ENCODE results near the gene NUMBL. TPM values are rescaled to one million over a fixed set of nuclear protein-coding genes. Genes with fewer than 3 reads are reported as not detected.

The NUMBL gene
- total and polyA plus RNA-seq, 4 donors: 1.1 to 4.6 (median 2.7) TPM

DNA sequence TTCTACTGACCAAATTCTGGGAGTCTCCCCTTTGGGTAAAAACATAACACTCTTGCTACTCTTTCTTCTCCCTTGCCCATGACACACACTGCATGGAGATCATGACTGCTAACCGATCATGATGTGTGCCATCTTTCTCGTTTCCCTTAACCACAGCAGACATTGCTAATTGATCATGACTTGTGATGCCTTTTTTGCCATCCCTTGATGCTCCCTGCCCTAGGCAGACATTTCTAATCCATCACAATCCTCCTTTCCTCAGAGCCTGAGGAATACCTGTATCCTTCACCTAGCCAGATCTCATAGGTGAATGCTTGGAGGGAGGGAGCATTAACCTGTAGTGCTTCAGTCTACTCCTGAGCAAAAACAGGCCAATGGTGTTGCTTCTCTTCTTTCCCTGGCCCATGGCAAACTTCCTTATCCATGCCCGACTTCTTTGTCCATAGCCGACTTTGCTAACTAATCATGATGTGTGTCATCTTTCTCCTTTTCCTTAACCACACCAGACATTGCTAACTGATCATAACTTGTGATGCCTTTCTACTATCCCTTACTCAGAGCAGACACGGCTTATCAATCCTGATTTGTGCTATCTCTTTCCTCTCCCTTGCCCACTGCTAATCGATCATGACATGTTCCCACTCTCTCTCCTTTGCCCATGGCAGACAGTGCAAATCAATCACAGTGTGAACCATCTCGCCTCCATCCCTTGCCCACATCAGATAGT, 17.7 kb downstream of the NUMBL start:
- H3K36me3 ChIP-seq (ENCODE audit: control insufficient read depth in 4 of 4, insufficient read depth in 3 of 4, low read depth in 1 of 4, low read length in 3 of 4): peaks cover 14 to 46% (median 27%) of the 10 kb centered on the region in 4 donors
- H3K27ac ChIP-seq (ENCODE audit: low read depth in 1 of 2, low read length in 2 of 2): no peak overlapping the region
- 93% methylated on average over 7 of the region's 7 CpGs for WGBS
- H3K4me3 ChIP-seq (ENCODE audit: low read depth in 1 of 3, low read length in 3 of 3): no peak overlapping the region
- H3K4me1 ChIP-seq (ENCODE audit: control insufficient read depth in 4 of 4, insufficient read depth in 4 of 4, low read length in 3 of 4): no peaks in the 10 kb centered on the region
- no peaks in the 10 kb centered on the region for H3K9me3 ChIP-seq (ENCODE audit: control insufficient read depth in 4 of 4, low read length in 3 of 4)
- H3K27me3 ChIP-seq (ENCODE audit: control insufficient read depth in 4 of 4, insufficient read depth in 4 of 4, low read length in 3 of 4): no peaks in the 10 kb centered on the region
- no peak for TF ChIP-seq TAF1 (conservative IDR thresholded peaks at IDR 0.05)
- no peak for TF ChIP-seq FOXA2 (IDR thresholded peaks at IDR 0.05)
- TF ChIP-seq EGR1 (IDR thresholded peaks at IDR 0.05; ENCODE audit: low read depth in 2 of 2): no peak
- no peak for TF ChIP-seq JUND (IDR thresholded peaks at IDR 0.05)
- no peak for TF ChIP-seq NR2F2 (IDR thresholded peaks at IDR 0.05)
- no peak for TF ChIP-seq HNF4G (IDR thresholded peaks at IDR 0.05)
- TF ChIP-seq SP1 (IDR thresholded peaks at IDR 0.05): no peak
- TF ChIP-seq, protein P1, sequence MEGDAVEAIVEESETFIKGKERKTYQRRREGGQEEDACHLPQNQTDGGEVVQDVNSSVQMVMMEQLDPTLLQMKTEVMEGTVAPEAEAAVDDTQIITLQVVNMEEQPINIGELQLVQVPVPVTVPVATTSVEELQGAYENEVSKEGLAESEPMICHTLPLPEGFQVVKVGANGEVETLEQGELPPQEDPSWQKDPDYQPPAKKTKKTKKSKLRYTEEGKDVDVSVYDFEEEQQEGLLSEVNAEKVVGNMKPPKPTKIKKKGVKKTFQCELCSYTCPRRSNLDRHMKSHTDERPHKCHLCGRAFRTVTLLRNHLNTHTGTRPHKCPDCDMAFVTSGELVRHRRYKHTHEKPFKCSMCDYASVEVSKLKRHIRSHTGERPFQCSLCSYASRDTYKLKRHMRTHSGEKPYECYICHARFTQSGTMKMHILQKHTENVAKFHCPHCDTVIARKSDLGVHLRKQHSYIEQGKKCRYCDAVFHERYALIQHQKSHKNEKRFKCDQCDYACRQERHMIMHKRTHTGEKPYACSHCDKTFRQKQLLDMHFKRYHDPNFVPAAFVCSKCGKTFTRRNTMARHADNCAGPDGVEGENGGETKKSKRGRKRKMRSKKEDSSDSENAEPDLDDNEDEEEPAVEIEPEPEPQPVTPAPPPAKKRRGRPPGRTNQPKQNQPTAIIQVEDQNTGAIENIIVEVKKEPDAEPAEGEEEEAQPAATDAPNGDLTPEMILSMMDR (IDR thresholded peaks at IDR 0.05; ENCODE audit: low read depth, low read length, missing input control): no peak
- TF ChIP-seq HNF4A (conservative IDR thresholded peaks at IDR 0.05): no peak
- no peak for DNase-seq (ENCODE audit: low spot score)
- no peak overlapping the region for H3K9ac ChIP-seq (ENCODE audit: low read depth in 1 of 2, low read length in 2 of 2)

DNA sequence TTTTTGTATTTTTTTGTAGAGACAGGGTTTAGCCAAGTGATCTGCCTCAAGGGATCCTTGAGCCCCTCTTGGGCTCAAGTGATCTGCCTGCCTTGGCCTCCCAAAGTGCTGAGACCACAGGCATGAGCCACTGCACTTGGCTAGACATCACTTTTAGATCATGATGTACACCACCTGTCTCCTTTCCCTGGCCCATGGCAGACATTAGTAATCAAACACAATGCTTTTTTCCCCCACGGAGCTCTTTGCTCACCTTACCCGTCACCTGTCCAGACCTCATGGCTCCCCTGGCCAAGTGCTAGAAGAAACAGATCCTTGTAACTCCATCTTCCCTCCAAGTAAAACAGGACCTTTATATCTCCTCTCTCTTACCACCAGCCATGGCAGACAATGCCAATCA, 18.4 kb downstream of the NUMBL start:
- WGBS: 90% methylated on average over 2 of the region's 2 CpGs
- H3K9me3 ChIP-seq (ENCODE audit: control insufficient read depth in 4 of 4, low read length in 3 of 4): no peaks in the 10 kb centered on the region
- H3K27me3 ChIP-seq (ENCODE audit: control insufficient read depth in 4 of 4, insufficient read depth in 4 of 4, low read length in 3 of 4): no peaks in the 10 kb centered on the region
- no peak for DNase-seq (ENCODE audit: low spot score)
- H3K4me3 ChIP-seq (ENCODE audit: low read depth in 1 of 3, low read length in 3 of 3): no peak overlapping the region
- TF ChIP-seq, protein P2, sequence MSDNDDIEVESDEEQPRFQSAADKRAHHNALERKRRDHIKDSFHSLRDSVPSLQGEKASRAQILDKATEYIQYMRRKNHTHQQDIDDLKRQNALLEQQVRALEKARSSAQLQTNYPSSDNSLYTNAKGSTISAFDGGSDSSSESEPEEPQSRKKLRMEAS (IDR thresholded peaks at IDR 0.05): no peak
- TF ChIP-seq, protein P3, sequence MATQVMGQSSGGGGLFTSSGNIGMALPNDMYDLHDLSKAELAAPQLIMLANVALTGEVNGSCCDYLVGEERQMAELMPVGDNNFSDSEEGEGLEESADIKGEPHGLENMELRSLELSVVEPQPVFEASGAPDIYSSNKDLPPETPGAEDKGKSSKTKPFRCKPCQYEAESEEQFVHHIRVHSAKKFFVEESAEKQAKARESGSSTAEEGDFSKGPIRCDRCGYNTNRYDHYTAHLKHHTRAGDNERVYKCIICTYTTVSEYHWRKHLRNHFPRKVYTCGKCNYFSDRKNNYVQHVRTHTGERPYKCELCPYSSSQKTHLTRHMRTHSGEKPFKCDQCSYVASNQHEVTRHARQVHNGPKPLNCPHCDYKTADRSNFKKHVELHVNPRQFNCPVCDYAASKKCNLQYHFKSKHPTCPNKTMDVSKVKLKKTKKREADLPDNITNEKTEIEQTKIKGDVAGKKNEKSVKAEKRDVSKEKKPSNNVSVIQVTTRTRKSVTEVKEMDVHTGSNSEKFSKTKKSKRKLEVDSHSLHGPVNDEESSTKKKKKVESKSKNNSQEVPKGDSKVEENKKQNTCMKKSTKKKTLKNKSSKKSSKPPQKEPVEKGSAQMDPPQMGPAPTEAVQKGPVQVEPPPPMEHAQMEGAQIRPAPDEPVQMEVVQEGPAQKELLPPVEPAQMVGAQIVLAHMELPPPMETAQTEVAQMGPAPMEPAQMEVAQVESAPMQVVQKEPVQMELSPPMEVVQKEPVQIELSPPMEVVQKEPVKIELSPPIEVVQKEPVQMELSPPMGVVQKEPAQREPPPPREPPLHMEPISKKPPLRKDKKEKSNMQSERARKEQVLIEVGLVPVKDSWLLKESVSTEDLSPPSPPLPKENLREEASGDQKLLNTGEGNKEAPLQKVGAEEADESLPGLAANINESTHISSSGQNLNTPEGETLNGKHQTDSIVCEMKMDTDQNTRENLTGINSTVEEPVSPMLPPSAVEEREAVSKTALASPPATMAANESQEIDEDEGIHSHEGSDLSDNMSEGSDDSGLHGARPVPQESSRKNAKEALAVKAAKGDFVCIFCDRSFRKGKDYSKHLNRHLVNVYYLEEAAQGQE (IDR thresholded peaks at IDR 0.05): no peak
- TF ChIP-seq FOXA1 (IDR thresholded peaks at IDR 0.05) (no peak), HNF4G (IDR thresholded peaks at IDR 0.05) (no peak), RXRA (IDR thresholded peaks at IDR 0.05) (no peak), EGR1 (IDR thresholded peaks at IDR 0.05; ENCODE audit: low read depth in 2 of 2) (no peak), GABPA (IDR thresholded peaks at IDR 0.05 in 1 of 2, conservative IDR thresholded peaks at IDR 0.05 in 1 of 2) (no peak), HNF4A (conservative IDR thresholded peaks at IDR 0.05) (no peak)
- no peaks in the 10 kb centered on the region for H3K4me1 ChIP-seq (ENCODE audit: control insufficient read depth in 4 of 4, insufficient read depth in 4 of 4, low read length in 3 of 4)
- H3K27ac ChIP-seq (ENCODE audit: low read depth in 1 of 2, low read length in 2 of 2): no peak overlapping the region
- H3K36me3 ChIP-seq (ENCODE audit: control insufficient read depth in 4 of 4, insufficient read depth in 3 of 4, low read depth in 1 of 4, low read length in 3 of 4): peaks cover 13 to 39% (median 26%) of the 10 kb centered on the region in 4 donors
- no peak overlapping the region for H3K9ac ChIP-seq (ENCODE audit: low read depth in 1 of 2, low read length in 2 of 2)

Measured in liver (tissue), 9 donors.